Psoas muscle (tissue), 8 donors: ENCODE measurements around the gene PDF. TPM values are rescaled to one million over a fixed set of nuclear protein-coding genes. Genes with fewer than 3 reads are reported as not detected.
"Not testable (repeated sequence)": the region's sequence is repeated elsewhere in the genome, so short reads cannot be mapped to it uniquely, and the experiment has no call there.

ENCODE experiments used
- ATAC-seq, 4 donors: fragments of 200-7000 bp; cut with Tn5 transposase; one replicate each; pipeline ENCODE4 v1.9.1; 2020; ENCODE audit warnings: moderate library complexity in 3 of 4, mild to moderate bottlenecking in 2 of 4
- DNase-seq, 2 donors: peaks; one replicate each; pipeline ENCODE4 v3.0.0-alpha.2; 2020
- H3K27ac ChIP-seq: fragments of 200-600 bp; one replicate; pipeline ENCODE4 v1.8.0; 2022
- H3K27me3 ChIP-seq, 3 donors: fragments of 200-600 bp in 1 of 3; one replicate each; pipeline versions ENCODE4 v1.6.1 to v1.8.0; 2013 to 2022; ENCODE audit warnings: low read length in 2 of 3, mild to moderate bottlenecking in 2 of 3, moderate library complexity in 1 of 3; ENCODE audit not compliant: insufficient read depth in 3 of 3
- H3K36me3 ChIP-seq, 2 donors: fragments of 200-600 bp in 1 of 2; one replicate each; pipeline versions ENCODE4 v1.6.1 to v1.8.0; 2013 to 2022; ENCODE audit warnings: low read depth in 1 of 2, mild to moderate bottlenecking in 1 of 2, moderate library complexity in 1 of 2; ENCODE audit not compliant: insufficient read depth in 1 of 2
- H3K4me1 ChIP-seq: fragments of 200-600 bp; one replicate; pipeline ENCODE4 v1.8.0; 2022
- H3K4me3 ChIP-seq: fragments of 200-600 bp; one replicate; pipeline ENCODE4 v1.8.0; 2022; ENCODE audit warnings: mild to moderate bottlenecking
- H3K9me3 ChIP-seq: fragments of 200-600 bp; one replicate; pipeline ENCODE4 v1.8.0; 2022
- WGBS, 3 donors: extraction: QIAGEN DNeasy Blood & Tissue Kit; methylation state at CpG; one replicate each; pipeline versions ENCODE4 v1.1.6 to v1.1.7; 2013; 5-methylcytosine and 5-hydroxymethylcytosine counted together
- intact Hi-C, 2 donors: fragments of 100-400 bp; cut with DNase I; formaldehyde crosslinking; loops; one replicate each; pipeline versions ENCODE4 v1.11.0 to v1.14.2; 2022
- polyA plus RNA-seq, 3 donors: library from polyadenylated mRNA; stranded (reverse); fragments of 200-250 nt; gene quantifications; one replicate each; pipeline ENCODE4 v1.2.3, GENCODE V29; 2013
- total RNA-seq, 4 donors: library from RNA; stranded (reverse); fragmentation: NEBNext Ultra II Directional in 2 of 4; extraction: Animal tissue kit (Norgen Biotek cat#: 25700) in 2 of 4; gene quantifications; one replicate each; pipeline versions ENCODE4 v1.2.1 to v1.2.4, GENCODE V29; 2021 to 2023
- TF ChIP-seq, protein P1 (sequence below): fragments of 200-600 bp; IDR thresholded peaks from one replicate; pipeline ENCODE4 v1.8.0; 2022; ENCODE audit warnings: antibody characterized with exemption
- donor health status: healthy with polysubstance abuse.
- donor health status: DM: no; HTN: no; CAD: no; lungs with moderate emphysema.
- donor health status: Bipolar disorder and iron deficiency.
- donor health status: healthy.
- donor health status: DM: yes; HTN: yes; CAD: no.
- donor health status: DM: no; HTN: no; CAD: no.
- donor health status: DM: no; HTN: no; CAD: no.
- donor health status: DM: yes; HTN: yes; CAD: no.

PDF gene
- total and polyA plus RNA-seq, 7 donors = 6.8 to 19.8 (median 9.6) TPM

- Histone ChIP-seq H3K4me1 (no peaks in the 10 kb centered on the region), H3K9me3 (no peaks in the 10 kb centered on the region), H3K27ac (no peak overlapping the region), H3K36me3 (peaks cover 0 to 26% of the 10 kb centered on the region in 2 donors), H3K27me3 (no peaks in the 10 kb centered on the region), H3K4me3 (no peak overlapping the region)
- intact Hi-C loops = no loop called here
- ATAC-seq = no peak
- TF ChIP-seq, protein P1, sequence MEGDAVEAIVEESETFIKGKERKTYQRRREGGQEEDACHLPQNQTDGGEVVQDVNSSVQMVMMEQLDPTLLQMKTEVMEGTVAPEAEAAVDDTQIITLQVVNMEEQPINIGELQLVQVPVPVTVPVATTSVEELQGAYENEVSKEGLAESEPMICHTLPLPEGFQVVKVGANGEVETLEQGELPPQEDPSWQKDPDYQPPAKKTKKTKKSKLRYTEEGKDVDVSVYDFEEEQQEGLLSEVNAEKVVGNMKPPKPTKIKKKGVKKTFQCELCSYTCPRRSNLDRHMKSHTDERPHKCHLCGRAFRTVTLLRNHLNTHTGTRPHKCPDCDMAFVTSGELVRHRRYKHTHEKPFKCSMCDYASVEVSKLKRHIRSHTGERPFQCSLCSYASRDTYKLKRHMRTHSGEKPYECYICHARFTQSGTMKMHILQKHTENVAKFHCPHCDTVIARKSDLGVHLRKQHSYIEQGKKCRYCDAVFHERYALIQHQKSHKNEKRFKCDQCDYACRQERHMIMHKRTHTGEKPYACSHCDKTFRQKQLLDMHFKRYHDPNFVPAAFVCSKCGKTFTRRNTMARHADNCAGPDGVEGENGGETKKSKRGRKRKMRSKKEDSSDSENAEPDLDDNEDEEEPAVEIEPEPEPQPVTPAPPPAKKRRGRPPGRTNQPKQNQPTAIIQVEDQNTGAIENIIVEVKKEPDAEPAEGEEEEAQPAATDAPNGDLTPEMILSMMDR = no peak
- 98 to 99% (median 99%) methylated on average over 4 of the region's 4 CpGs for WGBS, 3 donors
- DNase-seq = no peak
Measured at GRCh38 chr16:69298261-69298660, 32.1 kb downstream of the PDF start.

GRCh38 chr16:69296771-69297170, 33.6 kb downstream of the PDF start:
- H3K27ac ChIP-seq, intact Hi-C loops, H3K9me3 ChIP-seq, H3K27me3 ChIP-seq, H3K4me1 ChIP-seq, DNase-seq, H3K4me3 ChIP-seq, ATAC-seq: not testable (repeated sequence)
- peaks cover 0 to 26% of the 10 kb centered on the region in 2 donors for H3K36me3 ChIP-seq
- 97 to 98% (median 98%) methylated on average over 7 of the region's 7 CpGs for WGBS, 3 donors

DNA sequence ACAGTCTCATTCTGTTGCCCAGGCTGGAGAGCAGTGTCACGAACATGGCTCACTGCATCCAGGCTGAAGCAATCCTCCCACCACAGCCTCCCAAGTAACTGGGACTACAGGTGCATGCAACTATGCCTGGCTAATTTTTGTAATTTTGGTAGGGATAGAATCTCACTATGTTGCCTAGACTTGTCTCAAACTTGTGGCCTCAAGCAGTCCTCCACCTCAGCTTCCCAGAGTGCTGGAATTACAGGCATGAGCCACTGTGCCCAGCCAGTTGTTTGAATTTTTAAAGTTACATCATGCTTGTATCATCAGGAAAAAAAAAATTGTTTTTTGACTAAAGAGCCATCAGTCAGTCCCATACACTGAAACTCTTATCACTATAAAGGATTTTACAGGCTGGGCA, 36.3 kb downstream of the PDF start:
- ATAC-seq (no peak), DNase-seq (no peak)
- Histone ChIP-seq H3K4me3 (no peak overlapping the region), H3K36me3 (no peaks in the 10 kb centered on the region), H3K9me3 (no peaks in the 10 kb centered on the region), H3K27ac (no peak overlapping the region), H3K4me1 (no peaks in the 10 kb centered on the region), H3K27me3 (no peaks in the 10 kb centered on the region)
- 93 to 100% (median 96%) methylated on average over 1 of the region's 1 CpG for WGBS, 3 donors
- intact Hi-C loops = no loop called here
- TF ChIP-seq, protein P1 = no peak

DNA sequence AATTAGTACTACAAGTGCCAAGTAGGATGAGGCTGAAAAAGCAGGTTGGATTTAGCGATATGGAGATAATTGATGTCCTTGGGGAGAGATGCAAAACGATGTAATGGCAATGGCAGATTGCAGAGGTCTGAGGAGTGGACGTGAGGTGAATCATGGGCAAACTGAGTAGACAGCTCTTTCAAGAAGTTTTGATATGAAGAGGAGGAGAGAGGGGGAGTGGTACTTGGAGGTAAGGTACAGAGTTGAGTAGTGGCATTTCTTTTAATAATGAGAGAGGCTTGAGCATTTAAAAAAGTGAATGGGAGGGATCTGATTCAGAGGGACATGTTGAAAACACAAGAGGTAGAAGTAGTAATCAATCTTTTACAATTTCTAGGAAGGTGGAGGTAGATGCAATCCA, 37.0 kb downstream of the PDF start:
- Histone ChIP-seq H3K27ac (no peak overlapping the region), H3K36me3 (no peaks in the 10 kb centered on the region), H3K4me1 (no peaks in the 10 kb centered on the region), H3K27me3 (no peaks in the 10 kb centered on the region), H3K4me3 (no peak overlapping the region), H3K9me3 (no peaks in the 10 kb centered on the region)
- DNase-seq (no peak), ATAC-seq (no peak)
- TF ChIP-seq, protein P1 = no peak
- intact Hi-C loops = no loop called here
- WGBS, 3 donors = 49 to 57% (median 49%) methylated on average over 3 of the region's 3 CpGs

- H3K36me3 ChIP-seq, H3K9me3 ChIP-seq, H3K4me3 ChIP-seq, H3K27ac ChIP-seq, H3K27me3 ChIP-seq, DNase-seq, intact Hi-C loops, ATAC-seq: not testable (repeated sequence)
- H3K4me1 ChIP-seq = peaks cover 11% of the 10 kb centered on the region
- 84 to 94% (median 89%) methylated on average over 6 to 9 of the region's 9 CpGs for WGBS, 3 donors
Measured at GRCh38 chr16:69291657-69292056, 38.7 kb downstream of the PDF start.
